ENCODE data around the gene THSD4.

DNA sequence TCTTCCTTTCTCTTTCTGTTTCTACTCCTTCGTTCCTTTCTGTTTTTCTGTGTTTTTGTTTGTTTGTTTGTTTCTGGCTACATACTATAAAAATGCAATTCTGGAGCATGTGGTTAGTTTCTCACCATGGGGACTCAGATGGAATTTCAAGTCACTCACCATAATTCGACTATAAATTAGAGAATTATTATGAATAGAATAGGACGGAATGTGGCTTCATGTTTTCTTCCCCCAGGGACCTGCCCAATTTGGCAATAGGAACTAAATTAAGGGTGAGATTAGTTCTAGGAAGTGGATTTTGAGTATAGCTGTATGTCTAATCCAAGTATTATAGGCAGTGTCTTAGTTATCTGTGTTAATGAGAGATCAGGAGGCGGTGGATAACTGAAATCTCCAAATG lies 96.9 kb downstream of the THSD4 start:
- TF ChIP-seq CTCF (conservative IDR thresholded peaks at IDR 0.05) (no peak), ZFX (IDR thresholded peaks at IDR 0.05) (no peak)

All from C4-2B (cell line).